WERI-Rb-1 (cell line): Measurements from ENCODE around the gene TBKBP1.

ENCODE experiments used
- DNase-seq: peaks from one replicate; pipeline ENCODE4 v3.0.0-alpha.2; 2020
- H3K27ac ChIP-seq: fragments of 250-450 bp; sonication (Bioruptor Pico); 2 replicates; pipeline ENCODE4 v1.5.1; 2020; ENCODE audit warnings: mild to moderate bottlenecking, moderate library complexity
- H3K27me3 ChIP-seq: fragments of 250-450 bp; sonication (Bioruptor Pico); 2 replicates; pipeline ENCODE4 v1.5.1; 2021; ENCODE audit warnings: mild to moderate bottlenecking, low read depth, moderate library complexity; ENCODE audit not compliant: insufficient read depth, severe bottlenecking
- H3K36me3 ChIP-seq: fragments of 250-450 bp; sonication (Bioruptor Pico); 2 replicates; pipeline ENCODE4 v1.5.1; 2020; ENCODE audit warnings: mild to moderate bottlenecking, moderate library complexity
- H3K4me3 ChIP-seq: 2 replicates; pipeline ENCODE4 v1.5.1; 2011; ENCODE audit warnings: low read depth, mild to moderate bottlenecking, control low read depth, low read length
- H3K9me3 ChIP-seq: fragments of 250-450 bp; sonication (Bioruptor Pico); 2 replicates; pipeline ENCODE4 v1.5.1; 2021; ENCODE audit warnings: mild to moderate bottlenecking, moderate library complexity; ENCODE audit not compliant: severe bottlenecking
- TF ChIP-seq, protein P1 (sequence below): IDR thresholded peaks from 2 replicates; pipeline ENCODE4 v1.5.1; 2011; ENCODE audit warnings: low read depth, mild to moderate bottlenecking, control low read depth, inconsistent platforms, low read length

TBKBP1 gene

DNA sequence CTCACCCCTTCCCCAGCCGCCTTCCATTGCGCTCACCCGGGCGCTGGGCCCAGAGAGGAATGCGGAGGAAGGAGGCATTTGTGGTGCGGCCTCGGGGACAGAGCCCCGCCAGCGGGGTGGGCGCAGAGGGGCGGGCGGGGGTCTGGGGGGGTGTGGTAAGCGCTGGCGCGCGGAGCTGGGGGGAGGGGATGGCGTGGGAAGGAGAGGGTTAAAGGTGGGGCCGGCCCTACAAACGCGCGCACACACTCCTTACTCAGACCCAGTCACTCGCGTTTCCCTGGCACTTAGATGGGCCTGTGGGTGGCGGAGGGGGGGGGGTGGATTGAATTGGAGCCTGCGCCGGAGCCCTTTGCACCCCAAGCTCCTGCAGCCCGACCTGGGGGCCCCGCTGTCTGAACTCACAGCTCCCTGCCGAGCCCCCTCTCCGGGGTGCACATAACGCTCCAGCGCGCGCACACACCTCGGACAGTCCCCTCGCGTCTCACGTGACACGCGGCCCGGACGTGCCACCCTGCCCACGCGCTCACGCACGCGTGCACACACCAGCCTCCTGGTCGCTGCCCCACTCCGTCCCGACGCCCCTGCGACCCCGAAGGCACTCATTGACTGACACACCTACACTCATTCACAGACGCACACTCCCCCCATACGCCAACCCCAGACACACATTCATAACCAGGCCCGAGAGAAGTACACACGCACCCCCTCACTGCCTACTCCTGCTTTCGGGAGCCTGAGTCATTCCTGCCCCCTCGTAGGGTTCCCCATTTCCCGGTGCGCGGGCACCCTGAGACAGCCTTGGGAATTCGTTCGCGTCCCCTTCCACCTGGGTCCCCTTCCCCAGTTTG is 844 bp downstream of the TBKBP1 start:
- Histone ChIP-seq H3K4me3 (peak overlapping the region; percentile 66), H3K9me3 (no peaks in the 10 kb centered on the region), H3K27ac (peak overlapping the region; percentile 81), H3K36me3 (peaks cover 16% of the 10 kb centered on the region), H3K27me3 (no peaks in the 10 kb centered on the region)
- TF ChIP-seq, protein P1, sequence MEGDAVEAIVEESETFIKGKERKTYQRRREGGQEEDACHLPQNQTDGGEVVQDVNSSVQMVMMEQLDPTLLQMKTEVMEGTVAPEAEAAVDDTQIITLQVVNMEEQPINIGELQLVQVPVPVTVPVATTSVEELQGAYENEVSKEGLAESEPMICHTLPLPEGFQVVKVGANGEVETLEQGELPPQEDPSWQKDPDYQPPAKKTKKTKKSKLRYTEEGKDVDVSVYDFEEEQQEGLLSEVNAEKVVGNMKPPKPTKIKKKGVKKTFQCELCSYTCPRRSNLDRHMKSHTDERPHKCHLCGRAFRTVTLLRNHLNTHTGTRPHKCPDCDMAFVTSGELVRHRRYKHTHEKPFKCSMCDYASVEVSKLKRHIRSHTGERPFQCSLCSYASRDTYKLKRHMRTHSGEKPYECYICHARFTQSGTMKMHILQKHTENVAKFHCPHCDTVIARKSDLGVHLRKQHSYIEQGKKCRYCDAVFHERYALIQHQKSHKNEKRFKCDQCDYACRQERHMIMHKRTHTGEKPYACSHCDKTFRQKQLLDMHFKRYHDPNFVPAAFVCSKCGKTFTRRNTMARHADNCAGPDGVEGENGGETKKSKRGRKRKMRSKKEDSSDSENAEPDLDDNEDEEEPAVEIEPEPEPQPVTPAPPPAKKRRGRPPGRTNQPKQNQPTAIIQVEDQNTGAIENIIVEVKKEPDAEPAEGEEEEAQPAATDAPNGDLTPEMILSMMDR, result no peak
- DNase-seq, result peak; percentile 58

DNA sequence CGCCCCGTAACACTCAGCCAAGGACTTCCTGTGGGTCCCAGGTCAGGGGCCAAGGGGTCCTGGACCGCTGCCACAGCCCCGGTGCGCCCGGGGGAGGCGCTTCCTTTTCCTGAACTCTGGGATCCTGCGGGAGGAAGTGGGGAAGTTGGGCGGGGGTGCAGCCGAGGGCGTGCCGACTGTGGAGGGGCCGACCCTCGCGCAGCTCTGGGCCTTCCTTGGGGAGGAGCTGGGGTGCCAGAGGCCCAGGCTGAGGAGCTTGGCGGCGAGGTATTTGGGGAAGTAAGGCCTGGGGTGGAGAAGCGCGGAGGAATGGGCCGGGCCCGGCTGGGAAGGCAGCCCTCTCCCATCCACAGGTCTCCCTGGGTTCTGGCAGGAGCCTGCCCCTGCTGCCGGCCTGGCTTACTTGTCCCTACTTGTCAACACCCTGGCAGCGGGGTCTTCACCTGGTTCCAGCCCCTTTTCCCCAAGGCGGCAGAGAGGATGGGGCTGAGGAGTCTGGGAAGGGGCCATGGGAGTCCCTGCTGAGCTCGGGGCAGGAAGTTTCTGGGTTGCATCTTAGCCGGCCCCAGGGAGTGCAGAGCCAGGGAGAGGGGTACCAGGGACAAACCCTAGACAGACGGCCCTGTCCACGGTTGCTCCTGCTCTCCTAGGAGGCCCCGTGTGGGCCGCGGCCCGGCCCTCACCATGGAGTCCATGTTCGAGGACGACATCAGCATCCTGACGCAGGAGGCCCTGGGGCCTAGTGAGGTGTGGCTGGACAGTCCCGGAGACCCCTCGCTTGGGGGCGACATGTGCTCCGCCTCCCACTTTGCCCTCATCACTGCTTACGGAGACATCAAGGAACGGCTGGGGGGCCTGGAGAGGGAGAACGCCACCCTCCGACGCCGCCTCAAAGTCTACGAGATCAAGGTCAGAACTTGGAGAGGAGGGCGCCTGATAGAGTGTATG is 1.7 kb downstream of the TBKBP1 start:
- no peak overlapping the region for H3K27ac ChIP-seq
- no peak overlapping the region for H3K4me3 ChIP-seq
- DNase-seq, result peak; percentile 16
- no peaks in the 10 kb centered on the region for H3K9me3 ChIP-seq
- TF ChIP-seq, protein P1, result no peak
- peaks cover 16% of the 10 kb centered on the region for H3K36me3 ChIP-seq
- no peaks in the 10 kb centered on the region for H3K27me3 ChIP-seq

DNA sequence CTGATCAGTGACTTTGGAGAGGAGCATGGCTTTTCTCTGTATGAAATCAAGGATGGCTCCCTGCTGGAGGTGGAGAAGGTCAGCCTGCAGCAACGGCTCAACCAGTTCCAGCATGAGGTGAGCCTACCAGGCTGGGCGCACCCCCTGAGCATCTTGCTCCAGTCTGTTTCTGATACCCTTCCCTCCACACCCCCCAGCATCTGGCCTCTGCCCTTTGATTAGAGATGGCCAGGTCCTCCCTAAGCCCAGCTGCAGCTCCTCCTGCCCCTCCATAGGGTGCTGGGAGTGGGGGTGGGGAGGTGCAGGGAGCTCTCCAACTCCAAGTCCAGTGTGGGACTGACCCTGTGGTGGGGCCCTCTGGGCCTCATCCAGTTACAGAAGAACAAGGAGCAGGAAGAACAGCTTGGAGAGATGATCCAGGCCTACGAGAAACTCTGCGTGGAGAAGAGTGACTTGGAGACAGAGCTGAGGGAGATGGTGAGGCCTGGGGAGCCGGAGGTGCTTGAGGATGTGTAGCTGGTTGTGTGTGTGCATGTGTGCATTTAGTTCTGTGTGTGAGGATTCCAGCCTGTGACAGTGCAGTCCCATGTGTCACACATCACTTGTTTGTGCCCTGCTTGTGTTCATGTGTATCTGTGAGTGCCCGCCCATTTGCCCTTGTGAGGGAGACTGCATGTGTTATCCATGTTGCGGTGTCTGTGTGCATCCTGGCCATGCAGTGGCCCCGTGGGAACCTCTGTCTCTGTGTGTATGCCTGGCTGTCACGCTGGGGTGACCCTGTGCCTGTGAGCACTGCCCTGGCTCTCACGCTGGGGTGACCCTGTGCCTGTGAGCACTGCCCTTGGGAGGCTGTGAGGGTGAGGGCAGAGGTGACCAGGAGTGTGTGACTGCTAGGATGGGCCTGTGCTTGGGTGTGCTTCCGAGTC is 3.0 kb downstream of the TBKBP1 start:
- no peak overlapping the region for H3K27ac ChIP-seq
- no peaks in the 10 kb centered on the region for H3K9me3 ChIP-seq
- no peak overlapping the region for H3K4me3 ChIP-seq
- peaks cover 16% of the 10 kb centered on the region for H3K36me3 ChIP-seq
- DNase-seq, result no peak
- no peaks in the 10 kb centered on the region for H3K27me3 ChIP-seq
- TF ChIP-seq, protein P1, result no peak

DNA sequence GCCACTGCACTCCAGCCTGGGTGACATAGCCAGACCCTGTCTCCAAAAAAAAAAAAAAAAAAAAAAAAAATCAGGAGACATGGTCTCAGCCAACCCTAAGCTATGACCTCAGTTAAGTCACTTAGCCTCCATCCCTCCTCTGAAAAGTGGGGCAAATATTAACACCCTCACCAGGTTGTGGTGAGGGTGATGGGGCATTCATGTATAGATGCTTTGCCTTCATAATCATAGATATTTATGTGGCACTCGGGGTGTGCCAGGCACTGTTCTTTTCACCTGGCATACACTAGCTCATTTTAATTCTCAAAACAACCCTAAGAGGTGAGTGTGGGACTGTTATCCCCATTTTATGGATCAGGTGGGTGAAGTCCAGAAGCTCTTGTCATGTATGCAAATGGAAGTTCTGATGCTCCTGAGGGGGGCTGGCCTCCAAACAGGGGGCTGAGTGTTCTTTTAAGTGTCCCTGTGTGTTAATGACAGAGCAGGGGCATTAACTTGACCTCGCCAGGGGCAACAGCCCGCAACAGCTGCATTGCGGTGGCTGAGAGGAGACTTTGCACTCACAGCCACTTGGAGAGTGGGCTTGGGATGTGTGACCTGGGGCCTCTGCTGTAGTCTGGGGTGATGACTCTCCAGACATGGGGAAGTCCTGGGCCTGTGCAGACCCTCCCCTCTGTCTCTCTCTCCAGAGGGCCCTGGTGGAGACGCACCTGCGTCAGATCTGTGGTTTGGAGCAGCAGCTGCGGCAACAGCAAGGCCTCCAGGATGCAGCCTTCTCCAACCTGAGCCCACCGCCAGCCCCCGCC is 4.1 kb downstream of the TBKBP1 start:
- no peaks in the 10 kb centered on the region for H3K27me3 ChIP-seq
- H3K36me3 ChIP-seq, result peaks cover 16% of the 10 kb centered on the region
- no peak overlapping the region for H3K4me3 ChIP-seq
- TF ChIP-seq, protein P1, result no peak
- no peak overlapping the region for H3K27ac ChIP-seq
- H3K9me3 ChIP-seq, result no peaks in the 10 kb centered on the region
- no peak for DNase-seq
